ENCODE data around the gene C7. TPM values are rescaled to one million over a fixed set of nuclear protein-coding genes. Genes with fewer than 3 reads are reported as not detected.

C7 gene
- total RNA-seq, 1 experiment from 2014 or later: 11.7 TPM

DNA sequence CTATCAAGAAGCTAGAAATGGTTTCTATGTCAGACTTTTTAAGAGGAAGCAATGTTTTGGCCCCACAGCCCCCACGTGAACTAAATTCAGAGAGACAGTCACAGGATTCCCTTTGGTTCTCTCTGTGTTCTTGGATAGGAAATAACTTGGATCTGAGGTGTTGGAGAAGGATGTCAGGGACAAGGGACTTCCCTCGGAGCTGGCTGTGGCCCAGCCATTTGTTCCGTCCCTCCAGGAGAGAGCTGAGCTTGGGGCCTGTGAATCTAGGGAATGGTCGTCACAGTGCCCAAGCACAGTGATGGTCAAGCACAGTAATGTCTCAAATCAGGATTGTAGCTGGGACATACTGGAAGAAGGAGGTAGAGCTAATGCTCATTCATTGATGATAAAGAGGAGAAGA is 2.0 kb downstream of the C7 start:
- Histone ChIP-seq H3K9me3 (ENCODE audit: low read depth, low read length, poor library complexity, severe bottlenecking) (no peaks in the 10 kb centered on the region), H3K4me3 (ENCODE audit: low read depth, low read length, poor library complexity, severe bottlenecking) (no peak overlapping the region), H3K27me3 (replicated peaks; ENCODE audit: insufficient read depth, low read depth, low read length, poor library complexity) (no peaks in the 10 kb centered on the region), H3K36me3 (ENCODE audit: insufficient read depth, low read length, poor library complexity, severe bottlenecking) (no peaks in the 10 kb centered on the region), H3K4me1 (ENCODE audit: insufficient read depth, low read length, poor library complexity, severe bottlenecking) (peaks cover 6% of the 10 kb centered on the region), H3K27ac (ENCODE audit: low read depth, low read length, poor library complexity, severe bottlenecking) (no peak overlapping the region)
- DNase-seq (ENCODE audit: low spot score): no peak
- no TSS peak for BruUV-seq (replicated peaks)
- CTCF ChIA-PET: no interaction called here
- intact Hi-C loops (cut with micrococcal nuclease; ENCODE audit: unreplicated experiment): no loop called here
- TF ChIP-seq, protein P1, sequence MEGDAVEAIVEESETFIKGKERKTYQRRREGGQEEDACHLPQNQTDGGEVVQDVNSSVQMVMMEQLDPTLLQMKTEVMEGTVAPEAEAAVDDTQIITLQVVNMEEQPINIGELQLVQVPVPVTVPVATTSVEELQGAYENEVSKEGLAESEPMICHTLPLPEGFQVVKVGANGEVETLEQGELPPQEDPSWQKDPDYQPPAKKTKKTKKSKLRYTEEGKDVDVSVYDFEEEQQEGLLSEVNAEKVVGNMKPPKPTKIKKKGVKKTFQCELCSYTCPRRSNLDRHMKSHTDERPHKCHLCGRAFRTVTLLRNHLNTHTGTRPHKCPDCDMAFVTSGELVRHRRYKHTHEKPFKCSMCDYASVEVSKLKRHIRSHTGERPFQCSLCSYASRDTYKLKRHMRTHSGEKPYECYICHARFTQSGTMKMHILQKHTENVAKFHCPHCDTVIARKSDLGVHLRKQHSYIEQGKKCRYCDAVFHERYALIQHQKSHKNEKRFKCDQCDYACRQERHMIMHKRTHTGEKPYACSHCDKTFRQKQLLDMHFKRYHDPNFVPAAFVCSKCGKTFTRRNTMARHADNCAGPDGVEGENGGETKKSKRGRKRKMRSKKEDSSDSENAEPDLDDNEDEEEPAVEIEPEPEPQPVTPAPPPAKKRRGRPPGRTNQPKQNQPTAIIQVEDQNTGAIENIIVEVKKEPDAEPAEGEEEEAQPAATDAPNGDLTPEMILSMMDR (conservative IDR thresholded peaks at IDR 0.05; ENCODE audit: low read depth, low read length): no peak
- TF ChIP-seq EZH2 (IDR thresholded peaks at IDR 0.05; ENCODE audit: borderline replicate concordance, low read depth, low read length, poor library complexity, severe bottlenecking): no peak
- POLR2A ChIA-PET (ENCODE audit: low non-redundant PET): interaction anchor here (0.6 to 0.7 kb wide), 2 partner anchors 124 to 617 kb away, joined by 4 to 7 read pairs; no protein-coding TSS in a partner anchor

DNA sequence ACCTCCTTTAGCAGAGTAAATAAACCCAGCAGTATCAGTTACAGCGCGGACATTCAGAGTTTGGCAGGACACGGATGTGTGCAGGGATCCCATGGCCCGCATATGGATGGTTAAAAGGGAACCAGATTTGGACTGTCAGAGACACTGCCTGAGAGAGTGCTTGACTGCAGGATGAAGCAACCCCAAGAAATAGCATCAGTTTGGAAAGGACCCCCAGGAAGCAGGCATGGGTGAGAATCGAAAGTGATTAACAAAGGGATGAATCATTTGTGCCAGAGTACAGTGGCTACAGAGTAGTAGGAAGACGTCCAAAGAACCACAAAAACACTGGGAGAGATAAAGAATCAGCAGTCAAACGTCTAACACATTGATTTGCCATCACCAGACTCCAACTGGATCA is 5.5 kb downstream of the C7 start:
- no peak for TF ChIP-seq EZH2 (IDR thresholded peaks at IDR 0.05; ENCODE audit: borderline replicate concordance, low read depth, low read length, poor library complexity, severe bottlenecking)
- TF ChIP-seq, protein P1 (conservative IDR thresholded peaks at IDR 0.05; ENCODE audit: low read depth, low read length): no peak
- H3K4me3 ChIP-seq (ENCODE audit: low read depth, low read length, poor library complexity, severe bottlenecking): no peak overlapping the region
- H3K4me1 ChIP-seq (ENCODE audit: insufficient read depth, low read length, poor library complexity, severe bottlenecking): peaks cover 6% of the 10 kb centered on the region
- CTCF ChIA-PET: no interaction called here
- no TSS peak for BruUV-seq (replicated peaks)
- no peaks in the 10 kb centered on the region for H3K36me3 ChIP-seq (ENCODE audit: insufficient read depth, low read length, poor library complexity, severe bottlenecking)
- H3K27me3 ChIP-seq (replicated peaks; ENCODE audit: insufficient read depth, low read depth, low read length, poor library complexity): no peaks in the 10 kb centered on the region
- POLR2A ChIA-PET (ENCODE audit: low non-redundant PET): no interaction called here
- intact Hi-C loops (cut with micrococcal nuclease; ENCODE audit: unreplicated experiment): no loop called here
- H3K9me3 ChIP-seq (ENCODE audit: low read depth, low read length, poor library complexity, severe bottlenecking): no peaks in the 10 kb centered on the region
- H3K27ac ChIP-seq (ENCODE audit: low read depth, low read length, poor library complexity, severe bottlenecking): no peak overlapping the region
- DNase-seq (ENCODE audit: low spot score): no peak

DNA sequence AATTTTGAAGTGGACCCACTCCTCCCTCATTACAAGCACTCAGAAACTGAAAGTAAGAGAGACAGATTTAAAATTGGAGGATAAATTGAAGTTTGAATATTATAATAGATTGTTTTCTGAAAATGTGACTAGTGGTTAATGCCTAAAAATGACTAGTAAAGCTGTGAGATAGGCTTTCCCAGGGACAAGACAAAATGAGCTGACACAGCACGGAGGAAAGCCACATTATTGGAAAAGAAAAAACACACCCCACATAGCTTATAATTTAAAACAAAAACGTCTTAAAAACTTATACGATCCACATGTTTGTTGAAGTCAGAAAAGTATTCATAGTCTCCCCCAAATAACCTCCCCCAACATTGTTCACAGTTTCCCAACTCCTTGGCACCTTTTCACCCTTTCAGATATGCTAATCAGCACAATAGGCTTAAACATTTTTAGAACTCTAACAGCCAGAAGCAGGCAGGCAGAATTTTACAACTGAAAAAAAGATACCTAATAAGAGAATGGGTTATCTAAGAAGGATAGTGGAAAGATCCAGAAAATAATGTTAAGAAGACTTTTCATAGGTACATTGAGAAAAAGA is 6.1 kb downstream of the C7 start:
- Histone ChIP-seq H3K36me3 (ENCODE audit: insufficient read depth, low read length, poor library complexity, severe bottlenecking) (no peaks in the 10 kb centered on the region), H3K27ac (ENCODE audit: low read depth, low read length, poor library complexity, severe bottlenecking) (no peak overlapping the region), H3K4me1 (ENCODE audit: insufficient read depth, low read length, poor library complexity, severe bottlenecking) (peaks cover 6% of the 10 kb centered on the region), H3K4me3 (ENCODE audit: low read depth, low read length, poor library complexity, severe bottlenecking) (no peak overlapping the region), H3K27me3 (replicated peaks; ENCODE audit: insufficient read depth, low read depth, low read length, poor library complexity) (no peaks in the 10 kb centered on the region), H3K9me3 (ENCODE audit: low read depth, low read length, poor library complexity, severe bottlenecking) (no peaks in the 10 kb centered on the region)
- ChIA-PET POLR2A (ENCODE audit: low non-redundant PET) (no interaction called here), CTCF (no interaction called here)
- TF ChIP-seq, protein P1 (conservative IDR thresholded peaks at IDR 0.05; ENCODE audit: low read depth, low read length): no peak
- no peak for TF ChIP-seq EZH2 (IDR thresholded peaks at IDR 0.05; ENCODE audit: borderline replicate concordance, low read depth, low read length, poor library complexity, severe bottlenecking)
- DNase-seq (ENCODE audit: low spot score): no peak
- no TSS peak for BruUV-seq (replicated peaks)
- intact Hi-C loops (cut with micrococcal nuclease; ENCODE audit: unreplicated experiment): no loop called here
